Neural crest cell (in vitro differentiated cells): ENCODE measurements around the gene PTPRU. TPM values are rescaled to one million over a fixed set of nuclear protein-coding genes. Genes with fewer than 3 reads are reported as not detected.

Source experiments
- DNase-seq: peaks from one replicate; pipeline ENCODE4 v3.0.0; 2021; ENCODE audit warnings: low read depth, mixed read lengths, low spot score
- H3K27ac Mint-ChIP-seq: one replicate; pipeline ENCODE4 v1.8.0; 2021; ENCODE audit warnings: mild to moderate bottlenecking, mixed read lengths; ENCODE audit not compliant: unreplicated experiment
- H3K27me3 Mint-ChIP-seq: 2 replicates; pipeline ENCODE4 v1.8.0; 2021; ENCODE audit warnings: low read depth, mild to moderate bottlenecking, mixed read lengths
- H3K36me3 Mint-ChIP-seq: 2 replicates; pipeline ENCODE4 v1.8.0; 2021; ENCODE audit warnings: low read depth, mild to moderate bottlenecking, mixed read lengths
- H3K4me1 Mint-ChIP-seq: 2 replicates; pipeline ENCODE4 v1.8.0; 2021; ENCODE audit warnings: mixed read lengths
- H3K4me3 Mint-ChIP-seq: one replicate; pipeline ENCODE4 v1.8.0; 2021; ENCODE audit warnings: mild to moderate bottlenecking, mixed read lengths
- H3K9me3 Mint-ChIP-seq: 2 replicates; pipeline ENCODE4 v1.8.0; 2021; ENCODE audit warnings: mixed read lengths
- total RNA-seq: library from RNA; stranded (reverse); gene quantifications from 2 replicates; pipeline ENCODE4 v1.2.1, GENCODE V29; 2021
- TF ChIP-seq, protein P1 (sequence below): fragments of 200-600 bp; sonication (generic); conservative IDR thresholded peaks from 2 replicates; pipeline ENCODE4 v1.5.0; 2021; ENCODE audit warnings: antibody characterized with exemption, mild to moderate bottlenecking

Gene PTPRU
- total RNA-seq, 1 donor from 2014 or later = 5.1 TPM

DNA sequence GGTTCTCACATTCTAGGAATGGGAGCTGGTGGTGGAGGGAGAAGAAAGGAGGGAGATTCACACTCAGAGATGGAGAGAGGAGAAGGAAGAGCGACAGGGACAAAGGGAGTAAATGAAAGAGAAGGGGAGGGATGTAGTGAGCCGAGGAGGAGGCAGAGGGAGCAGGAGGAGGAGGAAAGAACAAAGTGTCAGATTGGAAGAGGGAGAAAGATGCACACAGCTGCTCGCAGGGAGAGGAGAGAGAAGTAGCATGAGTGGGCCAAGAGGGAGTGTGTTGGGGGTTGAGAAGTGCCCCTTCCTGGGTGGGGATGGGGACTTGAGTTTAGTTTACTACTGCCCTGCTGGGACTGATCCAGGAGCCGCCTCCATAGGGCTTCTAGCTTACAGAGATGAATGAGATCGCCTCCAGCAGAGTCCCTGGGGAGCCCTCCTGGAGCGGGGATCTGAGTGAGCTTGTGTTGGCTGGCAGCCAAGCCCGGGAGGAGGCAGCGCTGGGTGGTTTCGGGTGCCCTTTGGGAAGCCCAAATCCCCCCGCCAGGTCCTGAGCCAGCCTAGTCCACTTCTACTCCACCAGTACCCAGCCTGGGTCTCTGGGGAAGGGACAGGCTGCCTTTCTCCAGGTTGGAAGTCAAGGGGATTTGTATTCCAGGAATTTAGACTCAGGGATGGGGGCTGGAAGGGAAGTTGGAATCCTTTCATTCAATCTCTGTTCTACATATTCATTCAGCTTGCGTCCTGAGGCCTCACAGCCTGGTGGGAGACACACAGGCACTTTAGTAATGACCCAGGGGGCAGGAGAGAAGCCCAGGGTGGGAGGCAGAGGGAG is 20.9 kb downstream of the PTPRU start:
- Mint-ChIP-seq H3K4me1 (peaks cover 20% of the 10 kb centered on the region), H3K27me3 (peaks cover 46% of the 10 kb centered on the region), H3K27ac (peak overlapping the region; percentile 59), H3K9me3 (no peaks in the 10 kb centered on the region), H3K4me3 (no peak overlapping the region), H3K36me3 (no peaks in the 10 kb centered on the region)
- DNase-seq = no peak
- TF ChIP-seq, protein P1, sequence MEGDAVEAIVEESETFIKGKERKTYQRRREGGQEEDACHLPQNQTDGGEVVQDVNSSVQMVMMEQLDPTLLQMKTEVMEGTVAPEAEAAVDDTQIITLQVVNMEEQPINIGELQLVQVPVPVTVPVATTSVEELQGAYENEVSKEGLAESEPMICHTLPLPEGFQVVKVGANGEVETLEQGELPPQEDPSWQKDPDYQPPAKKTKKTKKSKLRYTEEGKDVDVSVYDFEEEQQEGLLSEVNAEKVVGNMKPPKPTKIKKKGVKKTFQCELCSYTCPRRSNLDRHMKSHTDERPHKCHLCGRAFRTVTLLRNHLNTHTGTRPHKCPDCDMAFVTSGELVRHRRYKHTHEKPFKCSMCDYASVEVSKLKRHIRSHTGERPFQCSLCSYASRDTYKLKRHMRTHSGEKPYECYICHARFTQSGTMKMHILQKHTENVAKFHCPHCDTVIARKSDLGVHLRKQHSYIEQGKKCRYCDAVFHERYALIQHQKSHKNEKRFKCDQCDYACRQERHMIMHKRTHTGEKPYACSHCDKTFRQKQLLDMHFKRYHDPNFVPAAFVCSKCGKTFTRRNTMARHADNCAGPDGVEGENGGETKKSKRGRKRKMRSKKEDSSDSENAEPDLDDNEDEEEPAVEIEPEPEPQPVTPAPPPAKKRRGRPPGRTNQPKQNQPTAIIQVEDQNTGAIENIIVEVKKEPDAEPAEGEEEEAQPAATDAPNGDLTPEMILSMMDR = no peak

DNA sequence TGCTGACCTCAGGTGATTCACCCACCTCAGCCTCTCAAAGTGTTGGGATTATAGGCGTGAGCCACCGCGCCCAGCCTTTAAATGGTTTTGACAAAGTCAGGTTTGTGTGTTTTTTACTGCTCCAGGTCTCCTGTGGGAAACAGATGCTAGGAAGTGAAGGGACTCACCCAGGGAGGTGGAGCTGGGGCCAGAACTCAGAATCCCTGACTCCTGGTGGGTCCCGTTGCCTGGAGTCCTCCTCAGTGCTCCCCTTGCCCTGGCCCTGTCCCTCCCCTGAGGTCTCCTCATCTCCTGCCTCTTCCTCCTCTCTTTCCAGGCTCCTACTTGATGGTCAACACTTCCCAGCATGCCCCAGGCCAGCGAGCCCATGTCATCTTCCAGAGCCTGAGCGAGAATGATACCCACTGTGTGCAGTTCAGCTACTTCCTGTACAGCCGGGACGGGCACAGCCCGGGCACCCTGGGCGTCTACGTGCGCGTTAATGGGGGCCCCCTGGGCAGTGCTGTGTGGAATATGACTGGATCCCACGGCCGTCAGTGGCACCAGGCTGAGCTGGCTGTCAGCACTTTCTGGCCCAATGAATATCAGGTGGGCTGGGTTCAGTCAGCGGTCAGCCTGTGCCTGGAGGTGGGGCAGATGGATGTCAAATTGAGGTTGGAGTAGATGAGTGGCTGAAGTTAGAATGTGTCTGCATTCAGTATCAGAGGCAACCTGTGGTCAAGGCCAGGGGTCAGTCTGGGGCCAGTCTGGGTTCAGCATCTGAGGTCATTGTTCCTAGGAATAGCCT is 22.1 kb downstream of the PTPRU start:
- H3K9me3 Mint-ChIP-seq = no peaks in the 10 kb centered on the region
- H3K27ac Mint-ChIP-seq = no peak overlapping the region
- TF ChIP-seq, protein P1 = no peak
- peaks cover 51% of the 10 kb centered on the region for H3K27me3 Mint-ChIP-seq
- no peaks in the 10 kb centered on the region for H3K36me3 Mint-ChIP-seq
- peak overlapping the region; percentile 41 for H3K4me3 Mint-ChIP-seq
- H3K4me1 Mint-ChIP-seq = peaks cover 20% of the 10 kb centered on the region
- DNase-seq = no peak

GRCh38 chr1:29258976-29259801 is 22.9 kb downstream of the PTPRU start:
- H3K27me3 Mint-ChIP-seq = peaks cover 54% of the 10 kb centered on the region
- DNase-seq = no peak
- no peak overlapping the region for H3K27ac Mint-ChIP-seq
- H3K9me3 Mint-ChIP-seq = no peaks in the 10 kb centered on the region
- peak overlapping the region; percentile 41 for H3K4me3 Mint-ChIP-seq
- no peaks in the 10 kb centered on the region for H3K36me3 Mint-ChIP-seq
- TF ChIP-seq, protein P1 = peak; percentile 25
- peaks cover 20% of the 10 kb centered on the region for H3K4me1 Mint-ChIP-seq

- peak; percentile 30 for DNase-seq
- Mint-ChIP-seq H3K4me3 (peak overlapping the region; percentile 64), H3K36me3 (no peaks in the 10 kb centered on the region), H3K27me3 (peaks cover 54% of the 10 kb centered on the region), H3K9me3 (no peaks in the 10 kb centered on the region), H3K27ac (no peak overlapping the region), H3K4me1 (peaks cover 20% of the 10 kb centered on the region)
- TF ChIP-seq, protein P1 = no peak
Observed at GRCh38 chr1:29259802-29260441, 23.6 kb downstream of the PTPRU start.

- Mint-ChIP-seq H3K4me3 (no peak overlapping the region), H3K27ac (no peak overlapping the region), H3K27me3 (peaks cover 54% of the 10 kb centered on the region), H3K4me1 (peaks cover 20% of the 10 kb centered on the region), H3K36me3 (no peaks in the 10 kb centered on the region), H3K9me3 (no peaks in the 10 kb centered on the region)
- DNase-seq = no peak
- TF ChIP-seq, protein P1 = no peak
Observed at GRCh38 chr1:29260531-29260930, 24.2 kb downstream of the PTPRU start.
